Endothelial cell of umbilical vein (primary cell): ENCODE data around the gene GPR107.

Experiments
- EZH2 ChIP-seq: IDR thresholded peaks from 2 replicates; pipeline ENCODE4 v1.6.1; 2012; ENCODE audit warnings: borderline replicate concordance, low read depth, mild to moderate bottlenecking, moderate library complexity, low read length, inconsistent platforms; ENCODE audit not compliant: severe bottlenecking
- FOS ChIP-seq: IDR thresholded peaks from 2 replicates; pipeline ENCODE4 v1.6.1; 2011; ENCODE audit warnings: mild to moderate bottlenecking, low read length, moderate library complexity, borderline replicate concordance; ENCODE audit not compliant: insufficient read depth
- GATA2 ChIP-seq: IDR thresholded peaks from 2 replicates; pipeline ENCODE4 v1.7.0; 2011; ENCODE audit warnings: low read depth, mild to moderate bottlenecking, moderate library complexity, mixed read lengths, low read length; ENCODE audit not compliant: insufficient read length, insufficient read depth
- JUN ChIP-seq: IDR thresholded peaks from 2 replicates; pipeline ENCODE4 v1.6.1; 2011; ENCODE audit warnings: borderline replicate concordance, low read depth; ENCODE audit not compliant: insufficient read length, insufficient read depth
- MYC ChIP-seq: IDR thresholded peaks from one replicate; pipeline ENCODE4 v1.6.1; 2011; ENCODE audit warnings: mild to moderate bottlenecking, low read depth, low read length
- POLR2A ChIP-seq: IDR thresholded peaks from 2 replicates; pipeline ENCODE4 v1.6.1; 2012; ENCODE audit warnings: low read depth, mild to moderate bottlenecking, control low read depth, low read length
- POLR2AphosphoS5 ChIP-seq: IDR thresholded peaks from 2 replicates; pipeline ENCODE4 v1.6.1; 2012; ENCODE audit warnings: low read depth, mild to moderate bottlenecking, control low read depth, low read length, moderate library complexity; ENCODE audit not compliant: insufficient read depth
- TF ChIP-seq, protein P1 (sequence below), 2 donors: IDR thresholded peaks; 1 replicate in 1 of 2; 2 replicates in 1 of 2; pipeline ENCODE4 v1.5.1; 2011; ENCODE audit warnings: low read length in 2 of 2, mild to moderate bottlenecking in 2 of 2, moderate library complexity in 2 of 2, control low read depth in 1 of 2, inconsistent platforms in 1 of 2, low read depth in 1 of 2; ENCODE audit not compliant: insufficient read depth in 1 of 2; ENCODE audit errors: extremely low read depth in 1 of 2
- TF ChIP-seq, protein P2 (sequence below): IDR thresholded peaks from 2 replicates; pipeline ENCODE4 v1.6.1; 2011; ENCODE audit not compliant: insufficient read depth, insufficient read length

DNA sequence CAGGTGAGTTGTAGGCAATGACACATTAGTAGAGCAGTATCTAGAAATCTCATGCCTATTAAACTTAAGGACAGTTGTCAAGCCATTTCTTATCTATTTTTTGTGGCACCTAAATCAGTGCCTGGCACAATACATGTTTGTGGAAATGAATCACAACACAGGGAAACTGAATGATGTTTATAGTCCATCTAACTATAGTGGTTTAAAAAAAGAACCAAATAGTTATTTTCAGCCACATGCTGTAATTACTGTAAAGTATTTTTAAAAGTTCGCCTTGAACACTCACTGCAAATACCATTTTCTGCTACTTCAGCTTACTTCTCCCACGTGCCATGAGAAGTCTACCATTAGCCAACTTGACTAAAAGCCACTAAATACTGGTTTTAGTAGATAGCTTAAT is 32.6 kb upstream of the GPR107 start:
- TF ChIP-seq POLR2A = no peak
- no peak for TF ChIP-seq FOS
- TF ChIP-seq, protein P1, sequence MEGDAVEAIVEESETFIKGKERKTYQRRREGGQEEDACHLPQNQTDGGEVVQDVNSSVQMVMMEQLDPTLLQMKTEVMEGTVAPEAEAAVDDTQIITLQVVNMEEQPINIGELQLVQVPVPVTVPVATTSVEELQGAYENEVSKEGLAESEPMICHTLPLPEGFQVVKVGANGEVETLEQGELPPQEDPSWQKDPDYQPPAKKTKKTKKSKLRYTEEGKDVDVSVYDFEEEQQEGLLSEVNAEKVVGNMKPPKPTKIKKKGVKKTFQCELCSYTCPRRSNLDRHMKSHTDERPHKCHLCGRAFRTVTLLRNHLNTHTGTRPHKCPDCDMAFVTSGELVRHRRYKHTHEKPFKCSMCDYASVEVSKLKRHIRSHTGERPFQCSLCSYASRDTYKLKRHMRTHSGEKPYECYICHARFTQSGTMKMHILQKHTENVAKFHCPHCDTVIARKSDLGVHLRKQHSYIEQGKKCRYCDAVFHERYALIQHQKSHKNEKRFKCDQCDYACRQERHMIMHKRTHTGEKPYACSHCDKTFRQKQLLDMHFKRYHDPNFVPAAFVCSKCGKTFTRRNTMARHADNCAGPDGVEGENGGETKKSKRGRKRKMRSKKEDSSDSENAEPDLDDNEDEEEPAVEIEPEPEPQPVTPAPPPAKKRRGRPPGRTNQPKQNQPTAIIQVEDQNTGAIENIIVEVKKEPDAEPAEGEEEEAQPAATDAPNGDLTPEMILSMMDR (IDR thresholded peaks at IDR 0.05; ENCODE audit: extremely low read depth in 1 of 2, insufficient read depth in 1 of 2, low read depth in 1 of 2, low read length in 2 of 2) = no peak
- TF ChIP-seq EZH2 = no peak
- TF ChIP-seq POLR2AphosphoS5 = no peak
- no peak for TF ChIP-seq MYC
- TF ChIP-seq, protein P2, sequence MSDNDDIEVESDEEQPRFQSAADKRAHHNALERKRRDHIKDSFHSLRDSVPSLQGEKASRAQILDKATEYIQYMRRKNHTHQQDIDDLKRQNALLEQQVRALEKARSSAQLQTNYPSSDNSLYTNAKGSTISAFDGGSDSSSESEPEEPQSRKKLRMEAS = no peak
- no peak for TF ChIP-seq JUN
- no peak for TF ChIP-seq GATA2
